Measurements from ENCODE around the gene RASGRP2.
A peak's percentile ranks its signal among the peaks of the same experiment; 100 is the strongest.

The RASGRP2 gene

GRCh38 chr11:64742889-64743590 is 902 bp downstream of the RASGRP2 start (continued):
- TF ChIP-seq ZNF18 (tag by site-specific recombination; IDR thresholded peaks at IDR 0.05) (no peak), ZNF202 (tag by site-specific recombination; IDR thresholded peaks at IDR 0.05; ENCODE audit: borderline replicate concordance) (no peak), ZNF274 (IDR thresholded peaks at IDR 0.05; ENCODE audit: low read length) (no peak), ZNF274 (tag by site-specific recombination; IDR thresholded peaks at IDR 0.05; ENCODE audit: borderline replicate concordance) (no peak), ZNF555 (tag by site-specific recombination; conservative IDR thresholded peaks at IDR 0.05) (no peak), ZBTB26 (tag by site-specific recombination; optimal IDR thresholded peaks at IDR 0.05) (peak; percentile 28), ZBTB44 (tag by site-specific recombination; IDR thresholded peaks at IDR 0.05) (no peak), ZNF501 (tag by site-specific recombination; IDR thresholded peaks at IDR 0.05) (no peak), ZNF335 (tag by site-specific recombination; conservative IDR thresholded peaks at IDR 0.05) (peak; percentile 39), ZNF561 (tag by site-specific recombination; IDR thresholded peaks at IDR 0.05; ENCODE audit: borderline replicate concordance) (no peak), ZNF513 (tag by site-specific recombination; IDR thresholded peaks at IDR 0.05) (no peak), ZNF664 (tag by site-specific recombination; IDR thresholded peaks at IDR 0.05) (no peak), SCRT2 (tag by site-specific recombination; IDR thresholded peaks at IDR 0.05) (no peak), OSR2 (tag by site-specific recombination; IDR thresholded peaks at IDR 0.05) (no peak), ZNF350 (tag by site-specific recombination; IDR thresholded peaks at IDR 0.05) (no peak), FEZF1 (tag by site-specific recombination; IDR thresholded peaks at IDR 0.05) (no peak), KLF16 (tag by site-specific recombination; IDR thresholded peaks at IDR 0.05) (peak; percentile 61; the same call in 1 of the 2 replicates), ZNF549 (tag by site-specific recombination; IDR thresholded peaks at IDR 0.05) (no peak), ZBTB17 (tag by site-specific recombination; IDR thresholded peaks at IDR 0.05) (no peak), ZBTB1 (tag by site-specific recombination; IDR thresholded peaks at IDR 0.05) (no peak), ZNF398 (tag by site-specific recombination; IDR thresholded peaks at IDR 0.05) (peak; percentile 92), MEIS1 (CRISPR knock-in tag; IDR thresholded peaks at IDR 0.05; ENCODE audit: borderline replicate concordance) (no peak), ZNF654 (tag by site-specific recombination; IDR thresholded peaks at IDR 0.05; ENCODE audit: low read depth) (peak; percentile 26; the same call in 1 of the 2 replicates), ZSCAN23 (tag by site-specific recombination; IDR thresholded peaks at IDR 0.05) (no peak), KLF7 (tag by site-specific recombination; IDR thresholded peaks at IDR 0.05; ENCODE audit: borderline replicate concordance) (0 out of 2 replicates have a peak, but pooled peaks have one; percentile 40), ZNF473 (tag by site-specific recombination; IDR thresholded peaks at IDR 0.05) (no peak)
- TF ChIP-seq, protein P1, sequence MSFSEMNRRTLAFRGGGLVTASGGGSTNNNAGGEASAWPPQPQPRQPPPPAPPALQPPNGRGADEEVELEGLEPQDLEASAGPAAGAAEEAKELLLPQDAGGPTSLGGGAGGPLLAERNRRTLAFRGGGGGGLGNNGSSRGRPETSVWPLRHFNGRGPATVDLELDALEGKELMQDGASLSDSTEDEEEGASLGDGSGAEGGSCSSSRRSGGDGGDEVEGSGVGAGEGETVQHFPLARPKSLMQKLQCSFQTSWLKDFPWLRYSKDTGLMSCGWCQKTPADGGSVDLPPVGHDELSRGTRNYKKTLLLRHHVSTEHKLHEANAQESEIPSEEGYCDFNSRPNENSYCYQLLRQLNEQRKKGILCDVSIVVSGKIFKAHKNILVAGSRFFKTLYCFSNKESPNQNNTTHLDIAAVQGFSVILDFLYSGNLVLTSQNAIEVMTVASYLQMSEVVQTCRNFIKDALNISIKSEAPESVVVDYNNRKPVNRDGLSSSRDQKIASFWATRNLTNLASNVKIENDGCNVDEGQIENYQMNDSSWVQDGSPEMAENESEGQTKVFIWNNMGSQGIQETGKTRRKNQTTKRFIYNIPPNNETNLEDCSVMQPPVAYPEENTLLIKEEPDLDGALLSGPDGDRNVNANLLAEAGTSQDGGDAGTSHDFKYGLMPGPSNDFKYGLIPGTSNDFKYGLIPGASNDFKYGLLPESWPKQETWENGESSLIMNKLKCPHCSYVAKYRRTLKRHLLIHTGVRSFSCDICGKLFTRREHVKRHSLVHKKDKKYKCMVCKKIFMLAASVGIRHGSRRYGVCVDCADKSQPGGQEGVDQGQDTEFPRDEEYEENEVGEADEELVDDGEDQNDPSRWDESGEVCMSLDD (tag by site-specific recombination; IDR thresholded peaks at IDR 0.05) = peak; percentile 71; the same call in 1 of the 2 replicates

Measured in HEK293 (cell line).